PFSK-1 (cell line): ENCODE measurements around the gene ARHGAP15.

Experiments used
- POLR2AphosphoS5 ChIP-seq: IDR thresholded peaks from 2 replicates; pipeline ENCODE4 v1.6.1; 2012; ENCODE audit warnings: low read depth, mild to moderate bottlenecking, control low read depth, low read length, moderate library complexity
- SIN3A ChIP-seq: IDR thresholded peaks from 2 replicates; pipeline ENCODE4 v1.6.1; 2012; ENCODE audit warnings: mild to moderate bottlenecking, low read length, moderate library complexity, borderline replicate concordance; ENCODE audit not compliant: insufficient read depth
- TAF1 ChIP-seq: IDR thresholded peaks from 2 replicates; pipeline ENCODE4 v1.6.1; 2012; ENCODE audit warnings: low read length, control low read depth, borderline replicate concordance; ENCODE audit not compliant: insufficient read depth
- TF ChIP-seq, protein P1 (sequence below), 2 experiments: IDR thresholded peaks; 2 replicates each; pipeline versions ENCODE4 v1.6.1 to v1.8.0; 2011 to 2012; ENCODE audit warnings: low read depth in 2 of 2, low read length in 2 of 2, control low read depth in 1 of 2, inconsistent platforms in 1 of 2, mild to moderate bottlenecking in 1 of 2, moderate library complexity in 1 of 2; ENCODE audit not compliant: insufficient read depth in 1 of 2

GRCh38 chr2:143649226-143649740, 520.1 kb downstream of the ARHGAP15 start:
- TF ChIP-seq SIN3A (no peak), TAF1 (no peak), POLR2AphosphoS5 (no peak)
- TF ChIP-seq, protein P1, sequence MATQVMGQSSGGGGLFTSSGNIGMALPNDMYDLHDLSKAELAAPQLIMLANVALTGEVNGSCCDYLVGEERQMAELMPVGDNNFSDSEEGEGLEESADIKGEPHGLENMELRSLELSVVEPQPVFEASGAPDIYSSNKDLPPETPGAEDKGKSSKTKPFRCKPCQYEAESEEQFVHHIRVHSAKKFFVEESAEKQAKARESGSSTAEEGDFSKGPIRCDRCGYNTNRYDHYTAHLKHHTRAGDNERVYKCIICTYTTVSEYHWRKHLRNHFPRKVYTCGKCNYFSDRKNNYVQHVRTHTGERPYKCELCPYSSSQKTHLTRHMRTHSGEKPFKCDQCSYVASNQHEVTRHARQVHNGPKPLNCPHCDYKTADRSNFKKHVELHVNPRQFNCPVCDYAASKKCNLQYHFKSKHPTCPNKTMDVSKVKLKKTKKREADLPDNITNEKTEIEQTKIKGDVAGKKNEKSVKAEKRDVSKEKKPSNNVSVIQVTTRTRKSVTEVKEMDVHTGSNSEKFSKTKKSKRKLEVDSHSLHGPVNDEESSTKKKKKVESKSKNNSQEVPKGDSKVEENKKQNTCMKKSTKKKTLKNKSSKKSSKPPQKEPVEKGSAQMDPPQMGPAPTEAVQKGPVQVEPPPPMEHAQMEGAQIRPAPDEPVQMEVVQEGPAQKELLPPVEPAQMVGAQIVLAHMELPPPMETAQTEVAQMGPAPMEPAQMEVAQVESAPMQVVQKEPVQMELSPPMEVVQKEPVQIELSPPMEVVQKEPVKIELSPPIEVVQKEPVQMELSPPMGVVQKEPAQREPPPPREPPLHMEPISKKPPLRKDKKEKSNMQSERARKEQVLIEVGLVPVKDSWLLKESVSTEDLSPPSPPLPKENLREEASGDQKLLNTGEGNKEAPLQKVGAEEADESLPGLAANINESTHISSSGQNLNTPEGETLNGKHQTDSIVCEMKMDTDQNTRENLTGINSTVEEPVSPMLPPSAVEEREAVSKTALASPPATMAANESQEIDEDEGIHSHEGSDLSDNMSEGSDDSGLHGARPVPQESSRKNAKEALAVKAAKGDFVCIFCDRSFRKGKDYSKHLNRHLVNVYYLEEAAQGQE (IDR thresholded peaks at IDR 0.05; ENCODE audit: insufficient read depth in 1 of 2, low read depth in 2 of 2, low read length in 2 of 2): no peak
